Tibial nerve (tissue), 4 donors: ENCODE measurements around the gene OR2T4.

Experiments used
- CTCF ChIP-seq, 5 experiments: fragments of 200-600 bp in 3 of 5; fragments of 450-650 bp in 2 of 5; sonication (generic) in 3 of 5; IDR thresholded peaks; one replicate each; pipeline ENCODE4 v1.5.1; 2016 to 2019; ENCODE audit warnings: antibody characterized with exemption in 5 of 5, mild to moderate bottlenecking in 3 of 5, moderate library complexity in 2 of 5
- EP300 ChIP-seq, 2 donors: sonication (generic); formaldehyde crosslinking; IDR thresholded peaks; one replicate each; pipeline ENCODE4 v1.6.1; 2017; ENCODE audit warnings: antibody characterized with exemption in 2 of 2, mild to moderate bottlenecking in 1 of 2

DNA sequence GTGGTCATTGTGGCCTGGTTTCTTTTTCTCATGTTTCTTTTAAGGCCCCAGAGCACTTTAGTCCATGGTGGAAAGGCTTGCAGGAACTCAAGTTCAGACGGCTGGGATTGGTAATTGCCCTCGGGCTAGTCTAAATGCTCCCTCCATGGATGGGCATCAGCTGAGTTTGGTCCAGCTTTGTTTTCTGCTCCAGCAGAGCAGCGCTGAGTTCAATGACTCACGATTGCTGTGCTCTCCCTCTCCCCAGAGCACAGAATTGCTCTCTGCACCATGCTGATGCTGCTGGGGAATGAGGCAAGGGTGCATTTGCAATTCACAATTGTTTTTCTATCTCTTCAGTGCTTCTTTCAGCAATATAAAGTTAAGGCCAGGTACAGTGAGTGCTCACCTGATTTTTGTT is 12.3 kb downstream of the OR2T4 start:
- TF ChIP-seq CTCF (IDR thresholded peaks at IDR 0.05): no peak
- no peak for TF ChIP-seq EP300 (IDR thresholded peaks at IDR 0.05)
